AG10803 (cell line): ENCODE data around the gene NCK2.
"Not testable (repeated sequence)": the region's sequence is repeated elsewhere in the genome, so short reads cannot be mapped to it uniquely, and the experiment has no call there.

ENCODE experiments used
- DNase-seq: peaks from one replicate; pipeline ENCODE4 v3.0.0; 2010; ENCODE audit warnings: low read depth
- H3K4me3 ChIP-seq: 2 replicates; pipeline ENCODE4 v1.5.1; 2011; ENCODE audit warnings: mild to moderate bottlenecking, low read length, control low read depth
- TF ChIP-seq, protein P1 (sequence below): conservative IDR thresholded peaks from 2 replicates; pipeline ENCODE4 v1.5.1; 2011; ENCODE audit warnings: mild to moderate bottlenecking, low read length, control low read depth, inconsistent platforms

Gene NCK2

DNA sequence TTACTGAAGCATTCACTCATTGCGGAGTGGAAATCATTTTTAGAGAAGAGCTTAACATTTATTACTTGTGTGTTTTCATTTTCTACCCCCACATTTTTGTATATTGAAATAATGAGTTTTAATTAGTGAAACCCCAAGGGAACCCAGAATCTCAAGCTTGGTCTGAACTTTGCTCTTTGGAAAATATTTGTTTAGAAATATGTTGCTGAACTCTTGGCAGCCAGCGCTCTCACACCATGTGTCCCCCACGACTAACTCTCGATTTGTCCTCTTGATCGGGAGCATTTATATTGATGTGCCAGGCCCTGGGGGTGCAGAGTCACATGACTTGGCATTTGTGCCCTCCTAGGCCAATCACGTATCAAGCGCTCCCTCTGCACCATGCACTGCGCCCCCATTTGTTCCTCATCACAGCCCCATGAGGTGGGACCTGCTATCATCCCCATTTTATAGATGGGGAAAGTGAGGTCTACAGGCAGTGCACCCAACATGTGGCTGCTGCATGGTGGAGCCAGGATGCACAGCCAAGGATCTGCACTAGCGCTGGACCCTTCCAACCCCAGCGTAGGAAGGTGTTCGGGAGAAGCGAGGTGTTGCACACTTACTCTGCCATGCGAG is 149.7 kb downstream of the NCK2 start:
- no peak overlapping the region for H3K4me3 ChIP-seq
- TF ChIP-seq, protein P1, sequence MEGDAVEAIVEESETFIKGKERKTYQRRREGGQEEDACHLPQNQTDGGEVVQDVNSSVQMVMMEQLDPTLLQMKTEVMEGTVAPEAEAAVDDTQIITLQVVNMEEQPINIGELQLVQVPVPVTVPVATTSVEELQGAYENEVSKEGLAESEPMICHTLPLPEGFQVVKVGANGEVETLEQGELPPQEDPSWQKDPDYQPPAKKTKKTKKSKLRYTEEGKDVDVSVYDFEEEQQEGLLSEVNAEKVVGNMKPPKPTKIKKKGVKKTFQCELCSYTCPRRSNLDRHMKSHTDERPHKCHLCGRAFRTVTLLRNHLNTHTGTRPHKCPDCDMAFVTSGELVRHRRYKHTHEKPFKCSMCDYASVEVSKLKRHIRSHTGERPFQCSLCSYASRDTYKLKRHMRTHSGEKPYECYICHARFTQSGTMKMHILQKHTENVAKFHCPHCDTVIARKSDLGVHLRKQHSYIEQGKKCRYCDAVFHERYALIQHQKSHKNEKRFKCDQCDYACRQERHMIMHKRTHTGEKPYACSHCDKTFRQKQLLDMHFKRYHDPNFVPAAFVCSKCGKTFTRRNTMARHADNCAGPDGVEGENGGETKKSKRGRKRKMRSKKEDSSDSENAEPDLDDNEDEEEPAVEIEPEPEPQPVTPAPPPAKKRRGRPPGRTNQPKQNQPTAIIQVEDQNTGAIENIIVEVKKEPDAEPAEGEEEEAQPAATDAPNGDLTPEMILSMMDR, result no peak
- no peak for DNase-seq

DNA sequence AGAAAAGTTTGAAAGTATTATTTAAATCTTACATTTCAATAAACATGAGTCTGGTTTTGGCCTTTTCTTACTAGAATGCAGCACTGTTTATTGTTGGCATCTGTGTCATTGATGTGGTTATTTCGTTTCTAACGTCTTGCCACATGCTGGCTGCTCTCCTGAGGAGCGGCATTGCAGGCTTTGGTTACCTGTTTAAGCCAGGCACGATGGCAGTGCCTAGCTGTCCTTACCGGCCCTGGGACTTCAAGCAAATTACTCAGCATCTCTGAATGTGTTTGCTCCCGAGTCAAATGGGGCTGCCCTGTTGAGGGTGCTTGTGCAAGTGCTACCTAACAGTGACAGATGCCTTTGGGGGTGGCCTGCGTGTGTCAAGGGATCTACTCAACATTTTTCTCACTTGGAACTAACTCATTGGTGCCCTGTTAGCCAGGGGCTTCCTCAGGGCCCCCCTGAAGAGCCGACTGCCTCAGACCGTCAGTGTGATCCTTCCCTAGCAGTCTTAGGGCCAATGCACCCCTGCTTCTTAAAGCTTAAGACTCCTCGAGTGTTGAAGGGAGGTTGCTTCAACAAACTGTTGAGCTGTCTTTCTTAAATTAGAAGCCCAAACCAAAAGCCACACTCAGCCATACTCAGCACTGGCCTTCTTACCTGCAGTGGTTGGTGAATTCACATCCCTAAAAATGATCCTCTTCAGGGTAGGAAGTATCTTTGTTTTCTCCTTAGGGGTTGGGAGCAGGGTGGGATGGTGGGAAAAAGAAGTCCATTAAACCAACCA is 151.5 kb downstream of the NCK2 start:
- no peak overlapping the region for H3K4me3 ChIP-seq
- TF ChIP-seq, protein P1, result no peak
- DNase-seq, result no peak

DNA sequence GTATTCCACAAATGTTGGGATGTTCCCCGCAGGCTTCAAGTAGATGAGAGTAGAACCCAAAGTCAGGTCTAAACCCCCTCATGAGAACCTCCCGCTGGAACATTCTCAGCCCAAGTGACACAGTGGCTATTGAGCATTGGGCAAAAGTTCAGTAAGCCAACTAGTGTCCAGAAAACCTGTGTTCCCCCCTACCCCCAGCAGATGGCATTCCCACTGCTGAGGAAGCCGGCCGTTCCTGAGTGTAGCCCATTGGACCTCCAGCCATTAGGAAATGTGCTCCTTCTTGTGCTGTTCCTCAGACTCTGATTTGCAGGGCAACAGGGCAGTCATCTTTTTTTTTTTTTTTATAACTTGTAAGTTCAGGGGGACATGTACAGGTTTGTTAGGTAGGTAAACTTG is 152.1 kb downstream of the NCK2 start:
- no peak overlapping the region for H3K4me3 ChIP-seq
- DNase-seq, result no peak
- TF ChIP-seq, protein P1, result no peak

DNA sequence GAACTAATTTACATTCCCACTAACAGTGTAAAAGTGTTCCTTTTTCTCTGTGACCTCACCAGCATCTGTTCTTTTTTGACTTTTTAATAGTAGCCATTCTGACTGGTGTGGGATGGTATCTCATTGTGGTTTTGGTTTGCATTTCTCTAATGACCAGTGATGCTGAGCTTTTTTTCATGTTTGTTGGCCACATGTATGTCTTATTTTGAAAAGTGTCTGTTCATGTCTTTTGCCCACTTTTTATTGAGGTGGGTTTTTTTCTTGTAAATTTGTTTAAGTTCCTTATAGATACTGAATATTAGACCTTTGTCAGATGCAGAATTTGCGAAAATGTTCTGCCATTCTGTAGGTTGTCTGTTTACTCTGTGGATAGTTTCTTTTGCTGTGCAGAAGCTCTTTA is 153.0 kb downstream of the NCK2 start:
- H3K4me3 ChIP-seq, DNase-seq: not testable (repeated sequence)

DNA sequence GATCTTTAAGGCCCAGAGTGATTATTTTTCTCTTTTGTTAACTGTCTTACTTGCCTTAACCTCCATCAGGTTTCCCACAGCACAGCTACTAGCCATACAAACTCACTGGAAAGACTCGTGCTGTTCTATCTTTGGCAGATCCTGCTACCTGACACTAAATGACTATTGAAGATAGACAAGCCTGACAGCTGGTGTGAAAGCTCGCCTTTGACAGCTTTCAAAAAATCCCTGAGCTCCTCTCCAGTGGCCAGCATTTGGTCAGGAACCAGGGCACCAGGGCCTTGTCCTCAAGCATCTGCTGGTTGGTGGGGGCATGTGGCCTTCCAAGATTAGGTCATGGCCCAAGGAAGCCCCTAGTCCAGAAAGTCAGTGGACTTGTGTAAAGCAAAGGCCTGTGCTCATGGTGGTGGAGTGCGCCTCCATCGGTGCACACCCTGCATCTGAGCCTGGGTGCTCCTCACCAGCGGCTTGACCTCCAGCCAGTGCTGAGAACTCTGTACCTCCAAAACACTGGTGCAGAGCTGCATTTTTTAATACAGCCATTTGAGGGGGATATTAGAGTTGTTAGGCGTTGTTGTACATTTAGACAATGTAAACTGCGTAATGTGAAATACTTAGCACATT is 158.5 kb downstream of the NCK2 start:
- TF ChIP-seq, protein P1, result no peak
- DNase-seq, result no peak
- no peak overlapping the region for H3K4me3 ChIP-seq

DNA sequence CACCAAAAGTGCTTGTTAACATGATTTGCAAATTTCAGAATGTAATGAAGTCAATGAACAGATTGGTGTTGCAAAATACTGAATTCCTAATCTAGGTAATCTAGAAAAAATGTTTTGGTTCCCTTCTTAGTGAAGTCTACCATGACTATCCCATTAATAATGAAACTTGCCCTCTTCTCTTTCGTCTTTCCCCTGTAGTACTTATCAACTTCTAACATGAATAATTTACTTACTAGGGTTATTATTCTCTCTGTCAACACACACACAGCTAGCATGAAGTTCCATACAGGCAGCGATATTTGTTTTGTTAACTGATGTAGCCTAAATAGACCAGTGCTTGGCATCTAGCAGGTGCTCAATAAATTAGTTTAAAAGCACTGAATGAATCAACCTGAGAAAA is 160.2 kb downstream of the NCK2 start:
- no peak overlapping the region for H3K4me3 ChIP-seq
- TF ChIP-seq, protein P1, result no peak
- DNase-seq, result no peak

DNA sequence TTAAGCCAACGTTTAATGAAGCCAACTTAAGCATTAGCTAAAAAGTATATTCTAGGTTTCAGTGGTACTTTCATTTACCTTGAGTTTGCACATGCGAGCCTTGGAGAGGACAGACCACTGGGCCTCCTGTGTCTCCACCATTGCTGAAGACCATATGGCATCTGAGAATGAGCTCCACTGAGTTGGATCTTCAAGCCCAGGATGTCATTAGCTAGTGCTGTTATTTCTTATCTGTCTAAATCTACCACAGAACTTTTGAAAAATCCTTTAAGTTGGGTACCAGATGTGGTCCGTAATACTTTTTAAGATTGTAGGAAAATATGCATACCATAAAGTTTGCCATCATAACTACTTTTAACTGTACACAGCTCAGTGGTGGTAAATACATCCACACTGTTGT is 161.8 kb downstream of the NCK2 start:
- TF ChIP-seq, protein P1, result no peak
- H3K4me3 ChIP-seq, result no peak overlapping the region
- DNase-seq, result no peak
